Measurements from ENCODE around the gene SERPINE2.
"Not testable (repeated sequence)": the region's sequence is repeated elsewhere in the genome, so short reads cannot be mapped to it uniquely, and the experiment has no call there.

SERPINE2 gene

DNA sequence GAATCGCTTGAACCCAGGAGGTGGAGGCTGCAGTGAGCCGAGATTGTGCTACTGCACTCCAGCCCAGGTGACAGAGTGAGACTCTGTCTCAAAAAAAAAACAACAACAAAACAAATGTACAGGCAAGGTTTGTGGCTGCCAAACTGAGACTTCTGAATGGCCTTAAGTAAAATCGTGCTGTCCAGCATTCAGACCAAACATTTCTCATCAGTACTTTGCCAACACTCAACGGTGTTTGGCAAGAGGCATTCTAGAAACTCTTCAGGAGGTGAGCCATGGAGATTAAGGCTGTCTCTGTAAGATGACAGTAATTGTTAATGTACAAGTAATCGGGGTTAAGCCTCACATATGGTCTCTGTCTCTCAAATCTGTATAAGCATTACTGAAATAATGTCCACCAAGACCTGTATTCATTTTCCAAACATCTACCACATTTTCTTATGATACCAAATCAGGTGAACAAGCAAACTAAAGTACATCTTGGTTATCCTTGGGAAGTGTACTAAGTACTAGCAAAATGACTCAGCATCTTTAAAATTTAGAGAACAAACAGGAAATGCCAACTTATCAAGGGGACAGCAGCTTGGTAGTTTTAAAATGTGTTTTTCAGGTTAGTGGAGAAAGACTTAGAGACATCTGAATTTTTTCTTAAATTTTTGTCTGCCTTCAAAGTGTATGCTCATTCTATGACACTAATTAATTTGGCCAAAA, 29.3 kb downstream of the SERPINE2 start:
- no peak for DNase-seq

DNA sequence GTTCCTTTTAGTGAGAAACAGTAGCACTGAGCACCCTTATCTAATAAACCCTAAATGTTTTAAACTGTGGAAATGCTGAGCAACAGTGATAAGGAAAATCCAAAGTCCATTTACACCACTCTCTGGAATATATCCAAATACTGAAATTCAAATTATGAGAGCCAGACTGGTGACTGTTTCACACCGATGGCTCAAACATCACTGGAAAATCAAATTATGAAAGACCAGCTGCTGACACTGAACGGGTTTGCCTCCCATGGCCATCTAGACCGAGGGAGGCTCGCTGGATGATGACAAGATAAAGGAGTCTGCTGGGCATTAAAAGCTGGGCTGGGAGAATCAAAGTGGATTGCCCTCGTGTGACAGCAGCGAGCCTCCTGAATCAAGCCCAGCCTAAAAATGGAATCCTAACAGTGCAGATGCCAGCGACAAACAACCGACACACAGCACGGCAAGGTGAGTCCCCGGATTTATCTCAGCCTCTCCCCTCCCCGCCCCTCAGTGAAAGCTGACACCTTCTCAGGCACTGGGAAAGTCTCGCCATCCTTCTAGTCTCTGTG, 30.3 kb downstream of the SERPINE2 start:
- DNase-seq = peak; percentile 3

DNA sequence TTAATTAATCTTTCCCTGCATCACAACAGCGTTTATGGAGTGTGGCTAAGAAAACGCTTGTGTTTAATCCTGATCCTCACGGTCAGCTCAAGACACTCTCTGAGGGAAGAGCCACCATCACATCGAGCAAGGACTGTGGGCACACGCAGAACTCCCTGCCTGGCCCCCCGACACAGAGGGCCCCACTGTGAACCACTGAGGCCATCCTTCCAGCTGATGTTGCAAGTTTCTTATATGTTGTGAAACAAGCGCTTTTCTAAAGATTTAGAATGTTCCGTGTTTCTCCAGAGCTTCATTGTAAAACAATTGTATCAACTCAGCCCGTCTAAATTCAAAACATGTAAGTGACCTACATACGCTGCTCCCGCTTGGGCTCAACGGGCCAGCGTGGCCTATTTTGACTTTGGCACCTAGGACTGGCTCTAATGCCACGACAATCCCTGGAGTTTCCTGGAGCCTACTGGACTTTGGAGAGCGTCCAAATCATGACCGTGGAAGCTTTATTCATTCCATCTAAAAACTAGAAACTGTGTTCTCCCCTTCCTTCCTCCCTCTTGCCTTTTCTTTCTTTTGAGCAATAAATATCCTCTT, 34.9 kb downstream of the SERPINE2 start:
- DNase-seq = no peak

DNA sequence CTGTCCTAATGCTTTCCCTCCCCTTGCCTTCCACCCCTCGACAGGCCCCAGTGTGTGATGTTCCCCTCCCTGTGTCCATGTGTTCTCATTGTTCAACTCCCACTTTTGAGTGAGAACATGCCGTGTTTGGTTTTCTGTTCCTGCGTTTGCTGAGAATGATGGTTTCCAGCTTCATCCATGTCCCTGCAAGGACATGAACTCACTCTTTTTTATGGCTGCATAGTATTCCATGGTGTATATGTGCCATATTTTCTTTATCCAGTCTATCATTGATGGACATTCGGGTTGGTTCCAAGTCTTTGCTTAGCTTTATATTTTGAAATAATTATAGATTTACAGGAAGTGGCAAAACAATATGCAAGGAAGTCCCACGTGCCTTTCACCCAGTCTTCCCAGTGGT, 38.4 kb downstream of the SERPINE2 start:
- DNase-seq = not testable (repeated sequence)

- DNase-seq = no peak
Measured at GRCh38 chr2:223999862-224000261, 39.2 kb downstream of the SERPINE2 start.

DNA sequence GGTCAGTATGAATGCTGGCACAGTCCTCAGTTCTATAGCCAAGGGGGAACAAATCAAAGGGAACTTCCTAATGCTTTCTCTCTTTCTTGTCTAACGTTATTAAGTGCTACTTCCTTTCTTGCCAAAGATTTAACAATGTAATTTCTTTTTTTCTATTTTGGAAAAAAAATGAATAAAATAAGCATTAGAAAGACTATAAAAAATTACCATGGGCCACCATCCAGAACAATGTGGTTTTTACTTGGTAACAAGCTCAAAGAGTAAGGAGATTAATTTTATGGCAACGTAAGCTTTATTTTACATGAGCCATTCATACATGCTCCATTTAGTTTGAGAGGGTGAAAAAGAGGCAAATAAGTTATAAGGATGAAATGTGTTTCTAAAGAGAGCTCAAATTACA, 40.1 kb downstream of the SERPINE2 start:
- DNase-seq = no peak

GRCh38 chr2:223997938-223998337, 41.1 kb downstream of the SERPINE2 start:
- DNase-seq = no peak

GRCh38 chr2:223996391-223996790, 42.7 kb downstream of the SERPINE2 start:
- no peak for DNase-seq

DNA sequence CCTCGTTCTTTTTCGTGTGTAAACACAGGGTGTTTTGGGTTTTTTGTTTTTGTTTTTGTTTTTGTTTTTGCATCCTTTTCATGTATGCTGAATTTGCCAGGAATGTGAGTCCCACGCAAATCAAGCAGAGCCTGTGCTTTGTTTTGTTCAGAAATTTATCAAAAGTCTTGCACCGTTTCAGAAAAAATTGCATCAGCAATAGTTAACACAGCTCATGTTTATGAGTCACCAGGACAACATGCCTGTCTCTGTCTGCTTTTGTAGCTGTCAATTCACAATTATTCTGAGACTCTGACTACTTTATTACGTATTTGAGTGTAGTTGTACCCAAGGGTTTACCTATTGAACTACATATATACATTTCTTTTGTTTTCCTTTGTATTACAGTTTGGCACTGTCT, 43.5 kb downstream of the SERPINE2 start:
- no peak for DNase-seq

- no peak for DNase-seq
Measured at GRCh38 chr2:223994562-223995162, 44.4 kb downstream of the SERPINE2 start.

DNA sequence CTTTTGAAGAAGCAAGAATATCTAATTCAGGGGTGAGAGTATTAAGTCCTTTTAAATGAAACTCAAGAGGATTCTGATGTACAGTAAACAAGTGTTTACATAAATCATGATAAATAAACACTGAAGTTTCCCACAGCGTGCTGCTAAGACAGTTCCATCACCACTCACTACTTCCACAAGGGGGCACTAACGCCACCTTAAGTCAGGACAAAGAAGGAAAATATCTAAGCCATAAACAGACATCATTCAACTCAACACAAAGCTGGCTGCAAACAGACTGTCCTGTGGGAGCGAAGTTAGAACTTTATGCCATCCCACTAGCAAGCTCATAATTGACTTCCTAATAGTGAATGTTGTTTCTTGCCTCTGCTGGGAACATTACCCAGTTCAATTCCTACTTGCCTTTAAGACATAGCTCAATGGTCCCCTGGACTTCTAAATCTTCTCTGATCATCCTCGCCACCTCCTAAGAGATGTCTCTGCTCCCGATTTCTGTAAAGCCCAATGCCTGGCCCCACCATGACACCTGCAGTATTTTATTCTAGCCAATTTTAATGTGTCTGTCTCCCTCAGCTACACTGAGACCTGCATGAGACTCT, 45.4 kb downstream of the SERPINE2 start:
- no peak for DNase-seq

DNA sequence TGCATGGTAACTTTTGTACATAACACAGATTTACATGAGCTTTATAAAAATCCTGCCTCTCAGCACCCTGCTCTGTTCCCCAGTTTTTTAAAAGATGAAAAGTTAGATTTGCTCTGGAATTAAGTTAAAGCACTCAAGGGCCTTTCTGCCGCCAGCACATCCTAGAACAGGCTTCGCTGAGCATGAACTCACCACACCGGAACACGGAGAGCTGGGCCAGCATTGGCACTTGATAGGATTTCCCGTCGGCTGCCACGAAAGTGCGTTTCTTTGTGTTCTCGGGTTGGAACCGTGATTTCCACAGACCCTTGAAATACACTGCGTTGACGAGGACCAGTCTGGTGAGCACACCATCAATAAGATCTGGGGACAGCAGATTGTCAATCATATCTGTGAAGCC, 47.5 kb downstream of the SERPINE2 start:
- no peak for DNase-seq

GRCh38 chr2:223989856-223990232, 49.2 kb downstream of the SERPINE2 start:
- DNase-seq = no peak

DNA sequence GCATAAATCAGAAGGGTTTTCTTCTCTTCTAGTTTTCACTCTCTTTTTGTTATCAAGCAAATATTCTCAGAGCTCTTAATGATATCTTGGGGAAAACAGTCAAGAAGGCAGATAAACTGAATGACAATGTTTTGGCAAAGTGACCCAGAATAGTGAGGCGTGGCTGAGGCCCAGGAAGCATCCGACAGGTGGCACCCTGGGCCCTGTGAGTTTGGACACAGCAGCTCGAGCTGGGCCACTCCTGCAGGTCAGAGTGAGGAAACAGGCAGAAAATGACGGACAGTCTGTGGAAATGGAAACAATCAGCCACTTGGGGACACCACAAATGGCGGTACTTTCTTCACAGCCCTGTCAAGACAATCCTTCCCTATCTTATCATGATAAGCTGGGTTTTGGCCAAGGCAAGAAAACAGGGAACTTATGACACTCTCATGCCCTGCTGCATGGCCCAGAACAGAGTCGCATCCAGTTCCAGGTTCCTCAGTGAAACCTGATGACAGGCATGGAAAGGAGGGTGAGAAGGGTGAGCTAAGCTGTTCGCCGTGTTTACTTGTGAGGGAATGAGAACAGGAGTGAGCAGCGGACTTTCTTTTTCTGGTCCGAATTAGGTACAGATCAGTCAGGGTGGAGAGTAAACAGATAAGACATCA, 49.8 kb downstream of the SERPINE2 start:
- no peak for DNase-seq

- DNase-seq = no peak
Measured at GRCh38 chr2:223981241-223981640, 57.8 kb downstream of the SERPINE2 start.

GRCh38 chr2:223980803-223981202, 58.3 kb downstream of the SERPINE2 start:
- DNase-seq = no peak

DNA sequence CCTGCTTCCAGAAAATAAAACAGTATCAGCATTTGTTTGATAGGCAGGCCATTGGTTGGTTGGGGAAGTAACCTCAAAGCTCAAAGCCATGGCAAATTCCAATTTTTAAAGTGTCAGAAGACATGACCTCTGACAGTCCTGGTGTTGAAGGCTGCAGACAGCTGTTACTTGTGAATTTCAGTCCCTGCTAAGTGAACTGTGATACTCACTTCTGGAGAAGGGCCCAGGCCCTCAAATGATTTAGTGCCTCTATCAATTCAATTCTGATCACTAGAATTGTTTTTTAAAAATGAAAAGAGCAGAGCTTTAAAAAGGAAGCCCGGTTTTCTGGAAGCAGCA, 58.7 kb downstream of the SERPINE2 start:
- DNase-seq = no peak

- no peak for DNase-seq
Measured at GRCh38 chr2:223979730-223980396, 59.2 kb downstream of the SERPINE2 start.

DNA sequence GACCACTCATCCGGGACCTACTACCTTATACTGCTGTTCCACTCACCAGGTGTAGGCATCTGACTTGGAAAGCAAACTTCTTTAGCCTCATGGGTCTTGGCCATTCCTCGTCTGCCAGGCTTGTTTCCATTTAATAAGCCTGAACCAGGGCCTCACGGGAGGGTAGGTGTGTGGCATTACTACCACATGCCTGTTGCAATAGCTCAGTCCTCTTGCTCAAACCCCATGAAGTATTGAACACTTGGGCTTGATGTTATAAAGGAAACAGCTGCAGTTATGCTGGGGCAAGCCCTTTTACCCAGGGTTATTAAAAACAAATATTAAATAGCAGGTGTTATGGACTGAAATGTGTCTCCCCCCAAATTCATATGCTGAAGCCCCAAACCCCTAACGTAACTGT, 60.6 kb downstream of the SERPINE2 start:
- no peak for DNase-seq

DNA sequence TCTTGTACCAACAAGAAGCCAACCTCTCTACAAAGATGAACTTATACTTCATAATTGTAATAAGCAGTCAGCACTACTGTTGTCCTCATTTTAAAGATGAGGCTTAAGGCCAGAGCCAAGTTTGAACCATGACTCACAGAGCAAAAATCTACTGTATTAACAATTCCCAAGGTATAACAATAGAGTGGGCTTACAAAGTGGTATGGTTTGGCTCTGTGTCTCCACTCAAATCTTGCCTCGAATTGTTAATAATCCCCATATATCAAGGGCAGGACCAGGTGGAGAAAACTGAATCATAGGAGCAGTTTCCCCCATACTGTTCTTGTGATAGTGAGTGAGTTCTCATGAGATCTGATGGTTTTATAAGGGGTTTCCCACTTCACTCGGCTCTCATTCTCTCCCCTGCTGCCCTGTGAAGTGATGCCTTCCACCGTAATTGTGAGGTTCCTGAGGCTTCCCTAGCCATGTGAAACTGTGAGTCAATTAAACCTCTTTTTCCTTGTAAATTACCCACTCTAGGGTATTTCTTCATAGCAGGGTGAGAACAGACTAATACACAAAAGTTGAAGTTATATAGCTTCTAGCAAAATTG, 62.4 kb downstream of the SERPINE2 start:
- no peak for DNase-seq

DNA sequence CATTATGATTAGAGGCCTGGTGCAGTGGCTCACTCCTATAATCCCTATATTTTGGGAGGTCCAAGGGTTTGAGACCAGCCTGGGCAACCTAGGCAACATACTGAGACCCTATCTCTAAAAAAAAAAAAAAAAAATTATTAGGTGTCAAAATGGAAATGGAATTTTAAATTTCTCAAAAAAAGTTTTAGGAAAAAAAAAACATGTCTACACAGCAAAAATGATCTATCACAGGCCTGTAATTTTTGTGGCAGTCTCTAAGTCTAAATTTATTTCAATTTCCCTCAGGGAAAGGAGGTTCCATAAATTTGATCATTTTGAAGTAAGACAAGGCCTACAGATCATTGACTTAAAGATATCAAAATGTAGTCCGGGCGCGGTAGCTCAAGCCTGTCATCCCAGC, 65.5 kb downstream of the SERPINE2 start:
- DNase-seq = no peak

- no peak for DNase-seq
Measured at GRCh38 chr2:223972656-223973102, 66.4 kb downstream of the SERPINE2 start.
